ENCODE data around the gene OR6S1.
"Not testable (repeated sequence)": the region's sequence is repeated elsewhere in the genome, so short reads cannot be mapped to it uniquely, and the experiment has no call there.

Gene OR6S1

GRCh38 chr14:20608383-20609110 is 32.9 kb downstream of the OR6S1 start:
- DNase-seq: no peak

- DNase-seq: no peak
These were observed 33.9 kb downstream of the OR6S1 start for GRCh38 chr14:20607617-20608016.

- DNase-seq: no peak
These were observed 34.6 kb downstream of the OR6S1 start for GRCh38 chr14:20606902-20607242.

GRCh38 chr14:20606190-20606901 is 35.1 kb downstream of the OR6S1 start:
- DNase-seq: no peak

- no peak for DNase-seq
These were observed 37.4 kb downstream of the OR6S1 start for GRCh38 chr14:20603813-20604690.

- DNase-seq: no peak
These were observed 38.9 kb downstream of the OR6S1 start for GRCh38 chr14:20602583-20602982.

- no peak for DNase-seq
These were observed 40.0 kb downstream of the OR6S1 start for GRCh38 chr14:20601522-20601921.

- DNase-seq: no peak
These were observed 44.4 kb downstream of the OR6S1 start for GRCh38 chr14:20597108-20597507.

GRCh38 chr14:20595726-20596125 is 45.8 kb downstream of the OR6S1 start:
- not testable (repeated sequence) for DNase-seq

- no peak for DNase-seq
These were observed 48.9 kb downstream of the OR6S1 start for GRCh38 chr14:20592574-20592973.

GRCh38 chr14:20591235-20591634 is 50.3 kb downstream of the OR6S1 start, which contains the start of gene RNASE12:
RNASE12 (minus strand) TSS chr14:20591376; CDS start chr14:20590723, 653 bp downstream.
- no peak for DNase-seq
